GM19193 (cell line): ENCODE data around the gene LMO7.

Source experiments
- POLR2A ChIP-seq: IDR thresholded peaks from 4 replicates; pipeline ENCODE4 v1.6.1; 2011; ENCODE audit not compliant: insufficient read depth, insufficient read length; ENCODE audit errors: extremely low read depth

LMO7 gene

GRCh38 chr13:75637181-75637750 lies 1.1 kb downstream of the LMO7 start:
- TF ChIP-seq POLR2A: no peak

DNA sequence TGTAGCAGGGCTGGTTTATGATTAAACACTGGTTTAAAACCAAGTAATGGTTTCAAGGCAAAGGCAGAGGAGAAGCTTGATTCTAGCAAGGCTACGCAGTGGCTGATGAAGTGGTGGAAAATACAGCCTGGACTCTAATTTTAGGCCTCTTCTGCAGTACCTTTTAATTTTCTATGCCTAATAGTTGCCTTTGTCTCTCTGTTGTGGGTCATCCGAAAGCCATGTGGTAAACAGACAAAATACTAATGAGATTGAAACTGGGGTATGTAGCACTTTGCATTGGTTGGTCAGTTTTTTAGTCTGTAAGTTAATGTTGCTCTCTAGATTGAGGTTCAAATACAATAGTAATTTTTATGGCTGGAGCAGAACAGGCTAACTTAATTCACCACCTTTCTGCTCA lies 3.3 kb downstream of the LMO7 start:
- TF ChIP-seq POLR2A: no peak

- no peak for TF ChIP-seq POLR2A
Measured at GRCh38 chr13:75641026-75641425, 4.9 kb downstream of the LMO7 start.

DNA sequence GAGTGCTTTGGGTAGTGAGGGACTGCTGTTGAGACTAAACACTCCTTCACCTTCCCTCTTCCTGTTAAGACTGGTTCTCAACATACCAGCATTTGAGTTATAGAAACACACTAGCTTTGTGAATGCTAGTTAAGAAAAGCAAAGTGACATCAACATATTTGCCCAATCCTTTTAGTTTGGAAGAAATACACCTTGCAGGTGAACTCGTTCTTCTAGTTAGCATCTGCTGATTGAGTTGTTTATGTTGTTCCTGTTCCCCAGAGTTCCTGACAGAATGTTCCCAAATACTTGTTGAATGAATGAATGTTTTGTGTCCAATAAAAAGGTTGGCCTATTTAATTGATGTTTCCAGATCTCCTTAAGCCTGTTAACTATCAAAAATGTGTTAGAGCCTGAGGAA lies 7.1 kb downstream of the LMO7 start:
- no peak for TF ChIP-seq POLR2A

- no peak for TF ChIP-seq POLR2A
Measured at GRCh38 chr13:75643693-75644092, 7.6 kb downstream of the LMO7 start.

DNA sequence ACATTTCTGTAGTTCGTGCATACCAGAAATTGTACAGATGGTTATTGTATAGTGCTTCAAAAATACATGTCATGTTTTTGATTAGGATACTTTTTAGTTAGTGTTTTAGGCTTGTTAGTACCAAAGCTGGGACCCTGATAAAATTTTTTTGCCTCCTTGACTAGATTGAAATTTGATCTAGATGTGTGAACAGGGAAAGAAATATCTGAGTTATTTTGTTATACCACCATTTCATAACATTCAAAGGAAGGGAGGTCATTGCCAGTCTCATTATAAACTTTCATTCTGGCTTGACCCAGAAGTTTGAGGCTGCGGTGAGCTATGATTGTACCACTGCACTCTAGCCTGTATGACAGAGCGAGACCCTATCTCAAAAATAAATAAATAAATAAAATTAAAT lies 9.0 kb downstream of the LMO7 start:
- no peak for TF ChIP-seq POLR2A

DNA sequence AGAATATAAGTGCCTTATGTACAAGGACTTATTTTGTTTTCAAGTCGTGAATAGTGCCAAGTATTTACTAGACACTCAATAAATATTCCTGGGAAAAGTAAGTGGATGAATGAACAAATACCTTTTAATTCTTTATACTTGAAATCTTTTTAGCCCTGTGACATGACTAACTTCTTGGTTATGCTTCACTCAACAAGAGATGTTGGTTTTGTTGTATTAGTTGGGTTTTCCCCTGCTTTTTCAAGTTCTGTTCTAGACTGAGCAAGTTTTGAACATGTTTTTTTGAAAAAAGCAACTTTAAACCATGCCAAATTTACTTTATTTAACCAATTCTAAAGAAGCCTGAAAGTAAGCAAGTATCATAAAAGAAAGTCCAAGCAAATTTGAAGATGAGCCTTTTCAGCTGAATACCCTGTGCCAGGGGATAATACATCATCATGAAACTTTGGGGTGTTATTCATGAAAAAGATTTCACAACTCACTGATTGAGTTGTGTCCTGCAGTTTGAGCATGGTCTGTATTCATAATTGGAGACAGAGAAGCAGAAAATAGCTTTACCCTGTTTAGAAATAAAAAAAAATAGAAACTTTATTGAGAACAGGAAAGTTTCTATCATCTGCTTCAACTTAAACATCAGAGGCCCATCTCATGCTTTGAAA lies 11.1 kb downstream of the LMO7 start:
- no peak for TF ChIP-seq POLR2A

GRCh38 chr13:75648446-75648845 lies 12.3 kb downstream of the LMO7 start:
- no peak for TF ChIP-seq POLR2A

DNA sequence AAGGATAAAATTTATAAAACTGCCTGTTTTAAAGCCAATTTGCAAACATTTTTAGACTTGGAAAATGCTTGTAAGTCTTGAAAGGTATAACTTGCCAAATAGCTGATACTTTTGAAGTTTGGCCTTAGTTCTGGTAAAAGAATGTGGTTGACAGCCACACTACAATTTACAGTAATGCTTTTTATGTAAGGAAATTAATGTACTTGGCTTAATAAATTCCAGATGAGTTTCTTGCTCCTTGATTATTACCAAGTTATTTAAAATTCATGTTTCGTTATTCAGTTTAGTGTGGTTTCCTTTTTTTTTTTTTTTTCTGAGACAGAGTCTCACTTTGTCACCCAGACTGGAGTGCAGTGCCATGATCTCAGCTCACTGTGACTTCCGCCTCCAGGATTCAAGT lies 14.9 kb downstream of the LMO7 start:
- no peak for TF ChIP-seq POLR2A

- no peak for TF ChIP-seq POLR2A
Measured at GRCh38 chr13:75652726-75653125, 16.6 kb downstream of the LMO7 start.

GRCh38 chr13:75656425-75656989 lies 20.4 kb downstream of the LMO7 start:
- TF ChIP-seq POLR2A: no peak

- TF ChIP-seq POLR2A: no peak
Measured at GRCh38 chr13:75657111-75657510, 21.0 kb downstream of the LMO7 start.

- TF ChIP-seq POLR2A: no peak
Measured at GRCh38 chr13:75660694-75661093, 24.6 kb downstream of the LMO7 start.

DNA sequence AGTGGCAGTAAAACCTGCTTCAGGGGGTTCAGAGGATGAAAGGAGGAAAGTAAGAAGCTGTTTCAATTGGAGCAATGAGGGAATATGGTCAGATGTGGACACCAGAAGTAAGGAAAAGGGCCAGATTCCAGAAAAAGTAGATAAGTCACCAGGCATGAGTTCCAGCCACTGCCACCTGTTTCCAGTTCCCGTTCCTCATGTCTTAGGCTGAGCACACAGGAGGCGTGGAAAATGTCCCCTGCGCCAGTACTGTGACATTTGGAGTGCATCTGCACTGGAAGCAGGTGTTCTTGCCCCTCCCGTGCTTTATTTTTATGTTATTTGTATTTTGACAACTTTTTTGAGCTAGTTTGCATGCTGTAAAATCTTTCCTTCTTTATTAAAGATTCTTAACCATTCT lies 25.3 kb downstream of the LMO7 start:
- TF ChIP-seq POLR2A: no peak

GRCh38 chr13:75666646-75667351 lies 30.7 kb downstream of the LMO7 start:
- no peak for TF ChIP-seq POLR2A

DNA sequence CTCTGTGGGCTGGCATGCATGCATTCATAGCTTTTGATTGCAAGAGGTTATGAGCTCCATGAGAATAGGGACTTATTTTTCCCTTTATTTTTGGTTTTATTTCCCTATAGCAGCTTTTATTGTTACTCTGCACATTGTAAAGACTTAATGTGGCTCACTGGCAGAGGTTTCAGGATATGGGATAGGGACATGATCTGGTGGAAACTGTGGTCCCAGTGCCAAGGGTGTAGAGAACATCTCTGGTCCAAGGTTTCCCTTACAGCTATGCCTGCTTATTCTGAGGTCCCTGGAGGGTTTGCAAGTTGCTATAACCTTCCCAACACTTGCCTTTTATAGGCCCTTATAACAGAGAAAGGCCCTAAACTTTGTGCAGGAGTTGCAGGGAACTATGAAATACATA lies 33.6 kb downstream of the LMO7 start:
- no peak for TF ChIP-seq POLR2A
